ENCODE data around the gene NEDD4L. TPM values are rescaled to one million over a fixed set of nuclear protein-coding genes. Genes with fewer than 3 reads are reported as not detected.

NEDD4L gene
- total and polyA plus RNA-seq, 10 of the 15 experiments (the other 5 are each of a cell fraction or from before 2014, with no cell fraction given) = 7.4 to 24.0 (median 17.7) TPM

- no peak for TF ChIP-seq ZBTB40 (IDR thresholded peaks at IDR 0.05; ENCODE audit: borderline replicate concordance)
- peak; percentile 53 for TF ChIP-seq DPF2 (IDR thresholded peaks at IDR 0.05)
- peak; percentile 62 for TF ChIP-seq PKNOX1 (IDR thresholded peaks at IDR 0.05)
- TF ChIP-seq SIN3A (IDR thresholded peaks at IDR 0.05; ENCODE audit: low read depth, low read length) = 0 out of 2 replicates have a peak, but pooled peaks have one; percentile 22
- TF ChIP-seq RCOR1 (conservative IDR thresholded peaks at IDR 0.05; ENCODE audit: low read depth, low read length) = no peak
- TF ChIP-seq KDM1A (IDR thresholded peaks at IDR 0.05; ENCODE audit: borderline replicate concordance) = no peak
- no peak for TF ChIP-seq SMAD1 (IDR thresholded peaks at IDR 0.05; ENCODE audit: low read depth, partially characterized antibody)
- TF ChIP-seq LARP7 (IDR thresholded peaks at IDR 0.05) = peak; percentile 73
- no peak for TF ChIP-seq SMARCA5 (IDR thresholded peaks at IDR 0.05)
- TF ChIP-seq MEF2B (IDR thresholded peaks at IDR 0.05; ENCODE audit: partially characterized antibody, poor library complexity, severe bottlenecking) = peak; percentile 81
- no peak for TF ChIP-seq CHD4 (IDR thresholded peaks at IDR 0.05)
- no peak for TF ChIP-seq SIX5 (IDR thresholded peaks at IDR 0.05; ENCODE audit: low read depth, low read length, severe bottlenecking)
Measured at GRCh38 chr18:58044370-58045241, 580 bp downstream of the NEDD4L start (continued).
